SKM-1 (cell line): Measurements from ENCODE around the gene FOXO6.
"Not testable (repeated sequence)": the region's sequence is repeated elsewhere in the genome, so short reads cannot be mapped to it uniquely, and the experiment has no call there.

Source experiments
- DNase-seq: peaks from one replicate; lab custom pipeline; 2025; ENCODE audit not compliant: unreplicated experiment; lab: John Stamatoyannopoulos, UW

FOXO6 gene

GRCh38 chr1:41328780-41329640 lies 32.2 kb upstream of the FOXO6 start:
- no peak for DNase-seq

DNA sequence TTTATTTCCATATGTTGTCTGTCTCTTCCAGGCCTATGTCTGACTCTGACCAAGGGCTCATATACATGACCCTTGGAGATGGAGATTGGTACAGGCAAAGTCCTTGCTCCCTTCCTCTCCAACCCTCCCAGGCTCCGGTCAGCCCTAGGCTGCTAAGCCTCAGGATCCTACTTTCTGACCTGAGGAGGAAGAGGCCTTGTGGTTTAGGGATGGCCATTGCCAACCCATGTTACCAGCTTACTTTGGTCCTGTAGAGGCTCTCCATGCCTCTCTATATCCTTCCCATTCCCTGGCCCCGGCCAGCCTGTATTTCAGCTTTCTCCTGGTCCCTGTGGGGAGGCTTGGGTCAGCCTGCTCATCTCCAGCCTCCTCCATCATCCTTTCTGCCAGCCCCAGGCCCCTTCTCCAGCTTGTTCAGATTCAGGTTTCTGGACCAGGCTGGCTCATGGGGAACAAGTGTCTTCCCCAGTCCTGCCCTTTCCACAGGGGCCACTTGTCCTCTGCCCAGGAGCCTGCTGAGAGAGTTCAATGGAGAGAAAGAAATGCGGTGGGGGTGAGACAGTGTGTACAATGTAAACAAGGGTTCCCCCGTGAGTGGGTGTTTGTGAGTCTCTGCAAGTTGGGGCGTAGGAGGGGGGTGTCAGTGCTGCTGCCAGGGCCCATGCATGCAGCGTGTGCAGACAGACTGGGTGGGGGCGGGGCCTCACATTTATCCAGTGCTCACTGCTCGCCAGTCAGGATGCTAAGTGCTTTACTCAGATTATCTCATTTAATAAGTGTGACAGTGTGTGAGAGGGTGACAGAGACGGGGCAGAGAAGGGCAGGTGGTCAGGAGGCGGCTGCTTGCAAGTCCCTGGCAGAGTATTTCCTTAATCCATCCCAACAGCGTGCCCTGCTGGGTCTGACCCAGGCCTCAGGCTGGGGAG lies 31.3 kb upstream of the FOXO6 start:
- DNase-seq = no peak

DNA sequence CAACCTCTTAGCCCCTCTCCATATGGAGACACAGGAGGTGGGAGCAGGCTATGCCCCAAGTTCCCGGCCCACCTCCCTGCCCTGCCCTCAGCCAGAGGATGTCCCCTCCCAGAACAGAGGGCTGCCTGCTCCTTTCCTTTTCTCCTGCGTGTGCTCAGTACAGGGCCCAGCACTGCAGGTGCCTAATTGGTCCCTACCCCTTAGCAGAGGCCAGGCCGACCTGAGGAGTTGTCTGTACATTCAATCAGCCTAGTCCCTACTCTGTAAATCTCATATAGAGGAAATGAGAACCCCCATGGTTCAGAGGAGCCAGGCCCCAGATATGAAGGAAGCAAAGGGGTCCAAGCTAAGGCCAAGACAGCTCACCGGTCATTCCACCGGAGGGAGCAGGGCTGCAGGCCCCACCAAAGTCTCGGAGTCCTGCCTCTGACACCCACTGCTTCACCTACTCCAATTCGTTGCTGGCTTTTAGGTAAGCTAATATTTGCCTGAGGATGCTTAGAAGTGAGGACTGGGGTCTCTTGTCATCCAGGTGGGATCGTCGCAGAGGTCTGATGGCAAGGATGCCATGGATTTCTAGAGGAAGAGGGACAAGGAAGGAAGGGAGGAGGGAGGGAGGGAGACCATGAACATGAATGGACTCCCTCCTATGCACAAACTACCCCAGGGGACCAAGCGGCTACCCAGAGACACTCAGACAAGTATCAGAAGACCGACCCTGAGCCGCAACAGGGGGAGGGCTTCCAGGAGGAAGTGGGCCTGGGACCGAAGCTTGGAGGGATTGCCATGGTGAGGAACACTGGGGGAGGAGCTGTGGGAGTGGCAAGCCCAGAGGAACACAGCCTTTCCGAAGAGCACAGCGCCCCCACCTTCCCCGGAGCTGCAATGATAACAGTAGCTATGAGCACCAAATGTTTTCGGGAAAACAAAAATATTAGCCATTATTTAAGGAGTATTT lies 30.4 kb upstream of the FOXO6 start:
- no peak for DNase-seq

DNA sequence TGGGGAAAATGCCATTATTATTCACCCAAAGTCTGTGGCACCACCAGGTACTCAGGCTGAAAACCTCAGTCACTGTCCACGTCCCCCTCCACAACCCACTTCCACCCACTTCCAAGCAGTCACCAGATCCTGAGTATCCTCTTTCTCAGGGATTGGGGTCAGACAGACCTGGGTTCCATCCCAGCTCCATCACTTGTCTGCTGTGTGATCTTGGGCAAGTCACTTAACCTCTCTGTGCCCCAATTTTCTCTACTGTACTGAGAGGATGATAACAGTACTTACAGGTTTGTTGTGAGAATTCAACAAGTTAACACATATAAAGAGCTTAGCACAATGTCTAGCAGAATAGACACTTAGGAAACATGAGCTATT lies 29.7 kb upstream of the FOXO6 start:
- DNase-seq = no peak

DNA sequence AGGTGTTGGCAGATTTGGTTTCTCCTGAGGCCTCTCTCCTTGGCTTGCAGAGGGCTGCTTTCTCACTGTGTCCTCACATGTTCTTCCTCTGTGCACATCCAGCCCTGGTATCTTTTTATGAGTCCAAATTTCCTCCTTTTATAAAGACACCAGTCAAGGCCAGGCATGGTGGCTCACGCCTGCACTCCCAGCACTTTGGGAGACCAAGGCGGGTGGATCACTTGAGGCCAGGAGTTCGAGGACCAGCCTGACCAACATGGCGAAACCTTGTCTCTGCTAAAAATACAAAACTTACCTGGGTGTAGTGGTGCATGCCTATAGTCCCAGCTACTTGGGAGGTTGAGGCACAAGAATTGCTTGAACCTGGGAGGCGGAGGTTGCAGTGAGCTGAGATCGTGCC lies 29.1 kb upstream of the FOXO6 start:
- not testable (repeated sequence) for DNase-seq

- DNase-seq = no peak
These were observed 28.0 kb upstream of the FOXO6 start for GRCh38 chr1:41333146-41333784.

DNA sequence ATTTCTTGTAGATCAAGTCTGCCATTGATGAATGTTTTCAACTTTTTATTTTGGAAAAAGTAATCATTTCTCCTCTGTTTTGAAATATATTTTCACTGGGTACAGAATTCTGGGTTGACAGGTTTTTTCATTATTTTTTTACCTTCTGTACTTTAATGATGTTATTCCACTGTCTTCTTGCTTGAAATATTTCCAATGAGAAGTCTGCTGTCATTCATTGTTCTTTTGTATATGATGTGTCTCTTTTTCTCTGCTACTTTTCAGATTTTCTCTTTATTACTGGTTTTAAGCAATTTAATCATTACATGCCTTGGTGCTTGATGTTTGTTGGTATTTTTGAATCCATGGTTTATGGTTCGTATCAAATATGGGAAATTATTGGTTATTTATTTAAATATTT lies 22.4 kb upstream of the FOXO6 start:
- no peak for DNase-seq

- no peak for DNase-seq
These were observed 20.4 kb upstream of the FOXO6 start for GRCh38 chr1:41340655-41341364.

- DNase-seq = no peak
These were observed 19.9 kb upstream of the FOXO6 start for GRCh38 chr1:41341365-41341683.

- DNase-seq = no peak
These were observed 19.3 kb upstream of the FOXO6 start for GRCh38 chr1:41341772-41342562.

DNA sequence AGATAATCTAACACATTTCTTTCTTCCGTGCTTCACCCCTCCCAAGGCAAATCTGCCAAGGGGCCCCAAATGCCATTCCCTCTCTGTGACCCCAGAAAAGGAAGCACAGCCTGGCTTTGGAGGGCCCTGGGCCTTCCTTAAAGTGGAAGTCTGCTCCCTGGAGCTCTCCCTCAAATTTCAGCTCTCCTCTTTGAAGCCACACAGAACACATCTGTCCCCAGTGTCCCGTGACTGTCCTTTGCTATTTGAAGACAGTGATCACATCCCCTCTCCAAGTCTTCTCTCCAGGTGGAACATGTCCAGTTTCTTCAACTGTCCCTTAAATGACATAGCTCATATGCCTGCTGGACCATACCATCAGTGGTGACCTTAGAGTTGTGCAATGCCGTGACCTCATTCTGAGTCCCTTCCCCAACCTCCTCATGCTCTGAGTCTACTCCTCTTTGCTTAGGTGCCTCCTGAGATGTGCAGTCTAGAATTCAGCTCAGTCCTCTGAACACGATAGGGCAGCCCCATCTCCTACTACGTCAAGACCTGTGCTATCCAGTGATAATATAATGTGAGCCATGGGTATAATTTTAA lies 18.4 kb upstream of the FOXO6 start:
- DNase-seq = no peak

- no peak for DNase-seq
These were observed 17.2 kb upstream of the FOXO6 start for GRCh38 chr1:41343790-41344699.

DNA sequence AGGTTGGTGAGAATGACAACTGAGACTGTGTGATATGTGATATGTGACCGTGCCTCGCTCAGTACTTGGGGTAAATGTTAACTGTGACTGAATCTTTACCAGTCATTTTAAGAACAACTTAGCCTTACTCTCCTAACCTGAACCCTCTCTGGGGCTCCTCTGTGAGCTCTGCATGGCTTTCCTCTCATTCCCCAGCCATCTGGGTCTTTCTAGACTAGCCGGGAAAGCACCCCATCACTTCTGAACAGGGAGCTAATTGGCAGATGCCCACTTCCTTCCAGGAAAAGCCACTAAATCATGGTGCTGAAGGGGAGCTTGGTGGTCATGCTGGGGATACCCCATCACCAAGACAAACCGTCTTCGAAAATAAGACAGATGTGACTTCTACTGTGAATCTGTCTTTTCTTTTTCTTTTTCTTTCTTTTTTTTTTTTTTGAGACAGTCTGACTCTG lies 16.5 kb upstream of the FOXO6 start:
- no peak for DNase-seq

GRCh38 chr1:41345434-41346075 lies 15.7 kb upstream of the FOXO6 start:
- no peak for DNase-seq

DNA sequence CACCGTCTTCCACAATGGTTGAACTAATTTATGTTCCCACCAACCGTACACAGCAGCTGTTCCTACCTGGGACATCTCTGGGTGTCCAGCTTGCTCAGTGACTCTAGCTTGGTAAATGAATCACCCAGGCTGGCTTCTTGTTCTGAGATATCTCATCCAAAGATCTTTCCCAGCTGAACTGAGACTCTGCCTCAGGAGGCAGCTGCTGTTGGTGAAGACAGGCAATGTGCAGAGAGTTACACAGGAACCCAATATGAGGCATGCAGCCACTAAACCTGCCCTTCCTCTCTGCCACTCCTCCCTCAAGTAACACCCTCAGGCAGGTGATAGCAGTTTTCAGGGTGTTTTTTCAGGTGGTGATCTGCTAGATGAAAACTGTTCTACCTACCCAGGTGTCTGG lies 14.0 kb upstream of the FOXO6 start:
- DNase-seq = no peak

DNA sequence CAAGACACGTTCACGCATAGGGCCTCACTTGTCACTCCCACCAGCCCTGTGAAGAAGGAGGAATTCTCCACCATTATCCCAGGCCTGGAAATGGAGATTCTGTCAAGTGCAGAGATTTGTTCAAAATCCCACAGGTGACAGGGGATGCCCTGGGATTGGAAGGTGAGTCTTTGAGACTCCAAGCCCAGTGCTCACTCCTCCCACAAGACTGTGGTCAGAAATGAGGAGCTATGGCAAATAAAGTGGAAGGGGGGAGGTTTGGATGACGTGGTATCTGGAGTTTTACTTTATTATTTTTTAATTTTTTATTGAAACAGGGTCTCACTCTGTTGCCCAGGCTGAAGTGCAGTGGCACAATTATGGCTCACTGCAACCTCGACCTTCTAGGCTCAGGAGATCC lies 12.8 kb upstream of the FOXO6 start:
- DNase-seq = no peak

DNA sequence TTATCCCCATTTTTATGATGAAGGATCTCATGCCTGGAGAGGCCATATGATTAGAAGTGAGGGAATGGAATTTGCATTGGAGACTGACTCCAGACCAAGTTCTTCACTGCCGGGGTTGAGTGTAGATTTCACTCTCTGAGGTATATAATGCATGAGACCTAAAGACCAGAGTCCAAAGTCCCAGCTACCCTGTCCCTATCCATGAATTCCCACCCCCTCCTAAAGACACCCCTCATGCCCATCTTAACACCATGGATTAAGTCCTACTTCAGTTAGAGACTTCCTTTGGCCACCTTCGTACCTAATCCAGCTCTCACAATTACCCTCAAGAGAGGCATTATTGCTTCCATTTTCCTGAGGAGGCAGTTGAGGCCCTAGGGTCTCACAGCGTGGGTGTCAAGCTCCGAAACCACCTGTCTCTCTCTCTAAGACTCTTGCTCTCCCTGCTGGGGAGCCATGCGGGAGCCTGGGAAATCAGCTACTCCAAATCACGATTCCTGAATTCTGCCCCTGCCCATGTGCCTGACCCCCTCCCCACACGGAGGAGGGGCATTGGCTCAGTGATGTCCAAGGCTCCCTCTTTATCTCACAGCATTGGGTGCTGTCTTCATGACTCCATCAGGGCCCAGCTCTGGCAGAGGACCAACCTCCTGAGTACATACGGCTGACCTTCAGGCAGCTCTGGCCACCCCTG lies 11.7 kb upstream of the FOXO6 start:
- DNase-seq = no peak
